HG02588 (cell line): ENCODE results near the gene CMTM8.
"Not testable (repeated sequence)": the region's sequence is repeated elsewhere in the genome, so short reads cannot be mapped to it uniquely, and the experiment has no call there.

ENCODE experiments used
- ATAC-seq: cut with Tn5 transposase; IDR thresholded peaks from one replicate; pipeline ENCODE4 v1.9.1; 2021; ENCODE audit warnings: mild to moderate bottlenecking, moderate library complexity; ENCODE audit not compliant: unreplicated experiment

The CMTM8 gene

DNA sequence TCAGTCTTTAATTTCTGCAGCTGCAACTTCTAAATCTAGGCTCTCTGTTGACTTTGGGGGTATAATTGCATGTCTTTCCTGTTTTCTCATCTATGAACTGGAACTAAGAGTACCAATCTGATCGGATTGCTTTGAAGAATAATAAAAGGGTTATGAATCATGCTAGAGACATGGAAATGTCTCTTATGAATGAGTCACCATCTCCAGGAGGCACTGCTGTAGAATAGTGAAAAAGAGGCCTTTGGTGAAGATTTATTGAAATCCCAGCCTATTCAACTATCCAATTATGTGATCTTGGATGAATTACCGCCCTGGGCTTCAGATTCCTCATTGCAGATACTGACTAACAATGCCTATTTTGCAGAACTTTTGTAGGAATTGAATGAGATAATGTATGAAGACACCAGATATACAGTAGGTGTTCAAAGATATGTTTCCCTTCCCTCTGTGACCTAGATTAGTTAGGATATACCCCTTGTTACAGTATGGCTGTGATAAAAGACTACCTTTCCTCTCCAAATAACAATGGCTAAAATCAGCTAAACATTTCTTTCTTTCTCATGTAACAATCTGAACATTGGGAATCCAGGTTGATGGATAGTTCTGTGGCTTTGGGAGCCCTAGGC, 11.5 kb upstream of the CMTM8 start:
- ATAC-seq: no peak

DNA sequence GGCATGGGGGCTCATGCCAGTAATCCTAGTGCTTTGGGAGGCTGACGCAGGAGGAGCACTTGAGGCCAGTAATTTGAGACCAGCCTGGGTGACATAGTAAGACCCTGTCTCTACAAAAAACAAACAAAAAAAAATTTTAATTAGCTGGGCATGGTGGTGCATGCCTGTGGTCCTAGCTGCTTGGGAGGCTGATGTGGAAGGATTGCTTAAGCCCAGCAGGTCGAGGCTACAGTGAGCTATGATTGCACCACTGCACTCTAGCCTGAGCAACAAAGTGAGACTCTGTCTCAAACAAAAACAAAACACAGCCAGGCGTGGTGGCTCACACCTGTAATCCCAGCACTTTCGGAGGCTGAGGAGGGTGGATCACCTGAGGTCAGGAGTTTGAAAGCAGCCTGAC, 9.7 kb upstream of the CMTM8 start:
- ATAC-seq: not testable (repeated sequence)

- ATAC-seq: no peak
Observed at GRCh38 chr3:32229565-32229964, 8.9 kb upstream of the CMTM8 start.

- no peak for ATAC-seq
Observed at GRCh38 chr3:32236377-32236776, 2.1 kb upstream of the CMTM8 start.

GRCh38 chr3:32237670-32238452, 619 bp upstream of the CMTM8 start:
- ATAC-seq: peak; percentile 16

DNA sequence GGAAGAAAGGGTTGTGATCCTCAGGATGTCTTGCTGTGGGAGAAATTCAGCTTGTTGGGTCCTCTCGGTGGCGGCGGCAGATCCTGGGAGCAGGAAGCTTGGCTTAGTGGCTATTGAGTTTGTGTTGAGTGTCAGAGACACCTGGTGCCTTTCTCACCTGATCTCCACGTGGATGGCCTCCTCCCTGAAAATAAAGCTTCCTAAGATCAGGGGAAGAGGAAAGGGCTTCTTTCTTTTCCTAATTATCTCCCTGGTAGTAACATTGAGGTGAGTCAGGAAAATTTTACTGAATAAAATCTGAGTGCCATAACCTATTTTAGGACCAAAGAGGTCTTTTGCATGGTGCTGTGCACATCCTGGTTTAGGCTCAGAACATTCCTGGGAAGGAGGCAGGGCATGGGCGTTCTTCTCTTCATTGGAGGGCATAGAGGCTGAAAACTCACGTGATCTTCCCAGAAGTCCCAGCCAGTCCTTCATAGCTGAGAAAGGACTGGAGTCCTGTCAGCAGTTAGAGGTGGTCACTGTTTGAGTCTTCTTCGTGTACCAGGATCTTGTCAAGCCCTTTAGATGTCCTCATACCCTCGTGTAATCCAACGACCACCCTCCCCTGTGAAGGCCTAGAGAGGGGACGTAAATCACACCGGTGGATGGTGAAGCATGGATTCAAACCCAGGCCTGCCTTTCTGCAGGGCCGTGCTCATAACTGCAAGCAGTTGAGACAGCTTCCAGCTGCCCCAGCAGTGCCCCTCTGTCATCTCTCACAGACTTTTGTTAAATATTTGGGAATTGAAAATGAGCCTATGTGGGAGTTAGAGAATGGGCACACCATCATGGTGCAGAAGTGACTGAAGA, 1.1 kb downstream of the CMTM8 start:
- ATAC-seq: no peak

- ATAC-seq: no peak
Observed at GRCh38 chr3:32240159-32240545, 1.7 kb downstream of the CMTM8 start.

- no peak for ATAC-seq
Observed at GRCh38 chr3:32241100-32241499, 2.6 kb downstream of the CMTM8 start.

GRCh38 chr3:32243519-32243918, 5.0 kb downstream of the CMTM8 start:
- no peak for ATAC-seq

DNA sequence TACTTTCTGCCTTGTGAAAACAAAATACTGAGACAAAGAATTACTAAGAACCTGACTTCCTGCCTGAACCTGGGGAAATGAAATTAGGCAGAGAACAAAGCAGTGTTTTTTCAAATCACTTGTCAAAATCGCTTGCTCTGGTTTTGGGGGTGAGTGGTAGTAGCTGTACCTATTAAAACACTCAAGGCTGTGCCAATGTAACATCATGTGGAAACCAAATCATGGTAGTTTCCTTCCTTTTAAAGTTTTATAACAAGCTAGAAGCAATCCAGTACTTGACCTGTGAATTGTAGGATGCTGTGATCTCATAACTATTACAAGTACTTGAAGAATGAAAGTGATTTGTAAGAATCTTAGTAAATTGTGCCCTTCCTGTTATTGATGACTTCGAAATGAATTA, 6.7 kb downstream of the CMTM8 start:
- ATAC-seq: no peak

- ATAC-seq: no peak
Observed at GRCh38 chr3:32246079-32246675, 7.7 kb downstream of the CMTM8 start.

- ATAC-seq: no peak
Observed at GRCh38 chr3:32249184-32249782, 10.8 kb downstream of the CMTM8 start.

- ATAC-seq: no peak
Observed at GRCh38 chr3:32254268-32254667, 15.8 kb downstream of the CMTM8 start.

GRCh38 chr3:32255345-32255744, 16.9 kb downstream of the CMTM8 start:
- no peak for ATAC-seq

- ATAC-seq: no peak
Observed at GRCh38 chr3:32256206-32256605, 17.7 kb downstream of the CMTM8 start.

GRCh38 chr3:32257042-32257441, 18.6 kb downstream of the CMTM8 start:
- ATAC-seq: no peak

- ATAC-seq: no peak
Observed at GRCh38 chr3:32257641-32258438, 19.4 kb downstream of the CMTM8 start.

DNA sequence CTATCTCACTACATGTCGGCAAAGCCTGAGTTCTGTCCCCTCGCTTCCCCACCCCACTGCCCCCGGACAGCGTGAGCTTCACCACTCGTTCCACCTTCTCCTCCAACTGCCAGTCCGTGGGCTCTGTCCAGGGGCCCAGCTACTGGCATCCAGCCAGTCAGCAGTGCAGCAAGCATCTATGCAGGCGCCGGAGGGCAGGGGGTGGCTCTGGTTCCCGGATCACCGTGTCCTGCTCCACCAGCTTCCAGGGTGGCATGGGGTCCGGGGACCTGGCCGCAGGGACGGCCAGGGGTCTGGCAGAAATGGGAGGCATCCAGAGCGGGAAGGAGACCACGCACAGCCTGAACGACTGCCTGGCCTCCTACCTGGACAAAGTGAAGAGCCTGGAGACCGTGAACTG, 20.4 kb downstream of the CMTM8 start:
- no peak for ATAC-seq

- ATAC-seq: no peak
Observed at GRCh38 chr3:32261545-32261944, 23.1 kb downstream of the CMTM8 start.

DNA sequence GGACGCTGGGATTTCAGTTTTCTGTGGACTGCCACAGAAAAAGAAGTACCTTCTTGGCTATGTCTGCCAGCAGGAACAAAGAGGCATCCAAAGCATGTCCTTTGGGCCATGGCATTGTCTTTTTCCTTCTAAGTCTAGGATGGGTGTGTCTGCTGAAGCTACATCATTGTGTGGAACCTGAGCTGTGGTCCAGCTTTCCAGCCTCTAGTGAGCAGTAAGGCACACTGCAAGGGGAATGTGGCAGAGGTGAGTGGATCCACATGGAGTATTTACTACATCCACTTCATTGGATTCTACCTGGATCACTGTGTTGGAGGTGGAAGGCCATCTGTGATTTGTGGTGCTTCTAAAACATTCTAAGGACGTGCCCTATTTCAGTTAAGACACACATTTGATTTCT, 23.7 kb downstream of the CMTM8 start:
- ATAC-seq: no peak
